Muscle of back (tissue), 11 donors: ENCODE measurements around the gene IMPA2. TPM values are rescaled to one million over a fixed set of nuclear protein-coding genes. Genes with fewer than 3 reads are reported as not detected.
"Not testable (repeated sequence)": the region's sequence is repeated elsewhere in the genome, so short reads cannot be mapped to it uniquely, and the experiment has no call there.

Experiments used
- DNase-seq, 3 donors: peaks; one replicate each; pipeline versions ENCODE4 v3.0.0 to v3.0.0-alpha.2; 2013
- polyA plus RNA-seq, 10 donors: library from polyadenylated mRNA; unstranded; fragments of 120-200 nt; gene quantifications; one replicate each; pipeline ENCODE4 v1.2.1, GENCODE V29; 2013; ENCODE audit not compliant: insufficient read length in 10 of 10

IMPA2 gene
- polyA plus RNA-seq, 10 donors = 17.9 to 26.0 (median 19.7) TPM

GRCh38 chr18:12028040-12028628, 46.8 kb downstream of the IMPA2 start:
- DNase-seq = no peak

- DNase-seq = no peak
Observed at GRCh38 chr18:12028674-12029073, 47.4 kb downstream of the IMPA2 start.

GRCh38 chr18:12029786-12030584, 48.7 kb downstream of the IMPA2 start:
- no peak for DNase-seq

- no peak for DNase-seq
Observed at GRCh38 chr18:12030670-12031069, 49.4 kb downstream of the IMPA2 start.

GRCh38 chr18:12031181-12031580, 49.9 kb downstream of the IMPA2 start:
- DNase-seq = no peak

GRCh38 chr18:12031846-12032245, 50.5 kb downstream of the IMPA2 start:
- peak; percentile 59 to 74 (median 62) for DNase-seq

- peak in 1 of 3 donors; percentile 59 for DNase-seq
Observed at GRCh38 chr18:12032786-12033642, 51.7 kb downstream of the IMPA2 start.

- DNase-seq = no peak
Observed at GRCh38 chr18:12033643-12034025, 52.3 kb downstream of the IMPA2 start.

- DNase-seq = no peak
Observed at GRCh38 chr18:12034241-12035100, 53.2 kb downstream of the IMPA2 start.

GRCh38 chr18:12035481-12035880, 54.2 kb downstream of the IMPA2 start:
- no peak for DNase-seq

- no peak for DNase-seq
Observed at GRCh38 chr18:12036201-12036751, 55.0 kb downstream of the IMPA2 start.

- DNase-seq = peak in 1 of 3 donors; percentile 64
Observed at GRCh38 chr18:12038082-12038638, 56.9 kb downstream of the IMPA2 start.

- DNase-seq = peak; percentile 69 to 91 (median 86)
Observed at GRCh38 chr18:12038639-12039539, 57.6 kb downstream of the IMPA2 start.

GRCh38 chr18:12039540-12039930, 58.2 kb downstream of the IMPA2 start:
- not testable (repeated sequence) for DNase-seq

- peak in 1 of 3 donors; percentile 76 for DNase-seq
Observed at GRCh38 chr18:12041561-12041960, 60.3 kb downstream of the IMPA2 start.

GRCh38 chr18:12043811-12044210, 62.5 kb downstream of the IMPA2 start:
- no peak for DNase-seq

- no peak for DNase-seq
Observed at GRCh38 chr18:12044591-12044990, 63.3 kb downstream of the IMPA2 start.

- no peak for DNase-seq
Observed at GRCh38 chr18:12046046-12046750, 64.9 kb downstream of the IMPA2 start.

GRCh38 chr18:12046751-12047335, 65.5 kb downstream of the IMPA2 start:
- DNase-seq = no peak
